SIG-M5 treated with dmso at 0.1 percent for 504 hours (cell line): ENCODE results near the gene TNNT2.
A peak's percentile ranks its signal among the peaks of the same experiment; 100 is the strongest.

ENCODE experiments used
- DNase-seq: peaks from one replicate; lab custom pipeline; 2025; ENCODE audit not compliant: unreplicated experiment; lab: John Stamatoyannopoulos, UW

The TNNT2 gene

DNA sequence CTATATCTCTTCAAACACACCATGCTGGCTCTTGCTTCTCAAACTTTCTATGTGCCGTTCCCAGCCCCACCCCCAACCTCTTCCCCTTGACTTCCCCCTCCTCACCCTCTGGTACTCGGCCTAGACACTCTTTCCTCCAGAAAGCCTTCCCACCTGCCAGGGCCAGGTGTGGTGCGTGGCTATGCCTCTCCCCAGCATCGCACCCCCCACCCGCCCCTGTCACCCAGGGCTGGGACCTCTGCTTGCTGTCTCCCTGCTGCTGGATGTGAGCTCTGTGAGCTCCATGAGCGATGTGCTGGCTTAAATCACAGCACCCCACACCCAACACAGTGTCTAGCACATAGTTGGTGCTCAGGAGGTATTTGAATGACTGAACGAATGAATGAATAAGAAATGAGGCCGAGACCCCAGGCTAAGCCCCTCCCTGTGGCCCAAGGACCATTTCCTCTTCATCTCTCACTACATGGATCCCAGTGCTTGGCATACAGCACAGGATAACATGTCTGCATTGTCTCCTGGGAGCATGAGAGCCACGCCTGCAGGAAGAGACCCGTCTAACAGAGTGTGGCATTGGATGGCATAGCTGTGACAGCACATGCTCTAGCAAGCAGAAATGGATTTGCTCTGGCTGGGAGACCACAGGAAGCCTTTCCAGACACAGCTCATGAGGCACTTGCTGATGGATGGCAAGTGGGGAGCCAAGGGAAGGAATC, 19.7 kb downstream of the TNNT2 start:
- no peak for DNase-seq

DNA sequence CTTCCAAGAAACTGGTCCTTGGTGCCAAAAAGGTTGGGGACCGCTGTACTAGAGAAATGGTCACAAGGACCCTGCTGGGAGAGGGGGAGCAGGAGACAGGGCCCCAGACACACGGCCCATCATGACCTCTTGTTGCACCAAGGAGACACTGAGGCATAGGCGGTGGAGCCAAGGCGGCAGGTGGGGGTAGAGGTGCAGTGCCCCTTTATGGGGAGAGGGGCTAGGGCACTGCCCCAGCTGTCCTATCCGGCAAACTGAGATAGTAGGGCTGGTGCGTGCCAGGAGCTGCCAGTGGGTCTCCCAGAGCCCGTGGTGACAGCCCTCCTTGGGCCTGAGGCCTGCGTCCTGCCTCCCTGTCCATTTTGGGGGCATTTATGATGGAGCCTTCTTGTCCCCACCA, 20.3 kb downstream of the TNNT2 start:
- DNase-seq: no peak

DNA sequence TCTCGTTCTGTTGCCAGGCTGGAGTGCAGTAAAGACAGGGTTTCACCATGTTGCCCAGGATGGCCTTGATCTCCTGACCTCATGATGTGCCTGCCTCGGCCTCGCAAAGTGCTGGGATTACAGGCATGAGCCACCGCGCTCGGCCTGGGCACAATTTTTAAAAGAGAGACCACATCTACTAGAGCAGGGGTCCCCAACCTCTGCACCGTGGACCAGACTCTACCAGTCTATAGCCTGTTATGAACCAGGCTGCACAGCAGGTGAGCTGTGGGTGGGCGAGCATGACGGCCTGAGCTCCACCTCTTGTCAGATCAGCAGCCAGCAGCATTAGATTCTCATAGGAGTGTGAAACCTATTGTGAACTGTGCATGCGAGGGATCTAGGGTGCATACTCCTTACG, 20.8 kb downstream of the TNNT2 start:
- no peak for DNase-seq

DNA sequence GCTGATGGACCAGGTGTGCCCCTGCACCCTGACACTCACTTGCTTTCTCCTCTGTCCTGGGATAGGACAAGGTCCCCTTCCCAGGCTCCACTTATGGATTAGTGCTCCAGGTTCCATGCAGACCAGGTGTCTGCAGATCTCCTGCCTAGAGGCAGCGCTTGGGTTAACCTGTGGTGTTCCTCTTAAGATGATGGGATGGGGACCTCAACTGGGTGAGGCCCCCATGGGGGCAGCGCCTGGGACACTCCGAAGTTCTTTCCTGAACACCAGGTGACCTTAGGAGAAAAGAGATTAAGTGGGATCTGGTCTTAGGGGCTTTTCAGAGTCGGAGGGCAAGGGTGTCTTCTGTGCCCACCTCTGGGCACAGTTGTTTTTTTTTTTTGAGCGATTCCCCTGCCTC, 21.2 kb downstream of the TNNT2 start:
- DNase-seq: no peak

DNA sequence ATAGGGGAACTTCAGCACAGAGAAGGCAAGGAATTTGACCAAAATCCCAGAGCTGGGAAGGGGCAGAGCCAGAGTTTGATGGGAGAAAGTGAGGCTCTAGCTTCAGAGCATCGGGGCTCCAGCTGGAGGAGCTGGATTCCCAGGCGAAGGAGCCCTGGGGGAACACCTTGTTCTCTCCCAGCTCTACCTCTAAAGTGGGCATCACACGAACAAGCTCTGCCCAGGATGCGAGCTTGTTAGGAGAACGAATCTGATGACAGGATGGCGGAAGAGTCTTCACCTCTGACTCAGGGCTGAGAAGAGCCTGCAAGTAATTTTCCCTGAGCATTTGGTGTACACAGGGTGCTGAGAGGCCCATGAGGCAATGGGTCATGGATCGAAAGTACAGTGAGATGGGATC, 22.0 kb downstream of the TNNT2 start:
- no peak for DNase-seq

DNA sequence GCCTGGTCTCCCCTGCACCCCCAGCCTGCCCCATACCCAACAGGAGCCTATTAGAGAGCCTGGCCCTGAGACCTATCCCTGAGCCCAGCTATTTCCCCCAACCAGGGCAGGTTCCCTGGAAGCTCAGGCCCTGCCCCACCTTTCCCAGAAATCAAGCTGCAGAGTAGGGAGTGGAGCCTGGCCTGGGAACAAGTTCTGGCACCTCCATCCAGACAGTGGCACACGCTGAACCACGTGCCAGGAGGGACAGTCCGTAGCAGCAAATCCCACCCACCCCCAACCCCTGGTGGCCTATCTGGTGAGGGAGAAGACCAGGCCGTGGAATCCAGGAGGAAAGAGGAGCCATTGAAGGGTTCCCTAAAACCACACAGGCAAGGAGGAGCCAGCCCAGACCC, 22.6 kb downstream of the TNNT2 start:
- no peak for DNase-seq

DNA sequence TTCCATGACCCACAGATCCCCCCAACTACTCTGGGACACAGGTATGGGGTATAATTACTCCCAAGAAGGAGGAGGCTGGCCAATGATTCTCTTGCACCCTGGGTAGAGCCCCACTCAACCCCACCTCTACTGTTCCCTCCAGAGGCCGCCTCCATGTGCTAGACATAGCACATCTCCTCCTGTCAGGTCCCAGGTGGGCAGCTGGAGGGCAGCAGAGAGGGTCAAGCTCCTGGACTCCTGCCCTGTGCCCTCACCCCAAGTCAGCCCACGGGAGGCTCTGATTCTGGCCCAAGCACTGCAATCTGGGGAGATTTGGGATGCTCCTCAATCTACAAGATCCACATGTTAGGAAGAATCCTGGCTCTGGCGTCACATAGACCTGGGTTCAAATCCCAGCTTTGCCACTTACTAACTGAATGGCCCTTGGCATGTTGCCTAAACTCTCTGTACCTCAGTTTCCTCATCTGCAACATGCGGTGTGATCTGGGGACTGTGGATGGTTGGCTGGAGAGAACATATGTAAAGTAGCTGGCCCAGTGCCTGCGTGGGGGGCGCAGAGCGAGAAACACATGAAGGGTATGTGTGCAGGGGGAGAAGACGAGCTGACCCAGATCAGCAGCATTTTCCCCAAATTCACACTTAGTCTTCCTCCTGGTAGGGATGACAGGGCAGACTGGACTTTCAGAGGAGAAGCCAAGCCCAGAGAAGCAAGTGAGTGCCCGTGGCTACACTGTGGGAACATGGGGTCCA, 23.2 kb downstream of the TNNT2 start:
- no peak for DNase-seq

DNA sequence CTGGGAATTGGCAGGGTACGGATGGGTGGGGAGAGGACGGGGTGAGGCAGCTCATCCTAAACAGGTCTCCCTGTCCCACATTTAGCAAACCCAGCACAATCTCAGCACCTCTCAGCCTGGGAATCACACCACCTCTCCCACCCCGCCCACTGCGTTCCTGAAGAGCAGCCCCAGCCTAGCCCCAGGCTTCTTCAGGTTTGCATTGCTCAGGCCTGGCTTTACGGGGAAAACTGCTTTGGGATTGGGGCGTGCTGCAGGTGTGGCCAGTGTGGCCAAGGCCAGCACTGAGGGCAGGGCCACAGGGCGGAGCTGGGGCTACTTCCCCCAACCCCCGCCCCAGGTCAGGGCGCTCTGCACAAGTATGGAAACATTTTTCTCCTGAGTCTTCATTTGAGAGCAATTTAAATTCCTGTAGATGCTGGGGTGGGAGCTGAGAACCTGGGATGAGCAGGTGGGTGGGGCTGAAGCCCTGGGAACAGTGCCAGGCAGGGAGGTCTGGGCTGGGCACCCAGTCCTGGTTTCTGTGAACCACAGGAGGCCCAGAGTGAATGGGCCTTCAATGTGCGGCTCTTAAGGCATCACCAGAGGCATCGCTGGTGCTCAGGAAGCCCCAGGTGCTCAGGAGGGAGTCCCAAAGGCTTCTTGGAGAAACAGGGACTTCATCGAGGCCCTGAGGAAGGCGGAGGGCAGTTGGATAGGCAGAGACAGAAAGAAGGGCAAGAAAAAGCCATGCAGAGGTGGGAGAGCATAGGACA, 24.1 kb downstream of the TNNT2 start:
- no peak for DNase-seq

DNA sequence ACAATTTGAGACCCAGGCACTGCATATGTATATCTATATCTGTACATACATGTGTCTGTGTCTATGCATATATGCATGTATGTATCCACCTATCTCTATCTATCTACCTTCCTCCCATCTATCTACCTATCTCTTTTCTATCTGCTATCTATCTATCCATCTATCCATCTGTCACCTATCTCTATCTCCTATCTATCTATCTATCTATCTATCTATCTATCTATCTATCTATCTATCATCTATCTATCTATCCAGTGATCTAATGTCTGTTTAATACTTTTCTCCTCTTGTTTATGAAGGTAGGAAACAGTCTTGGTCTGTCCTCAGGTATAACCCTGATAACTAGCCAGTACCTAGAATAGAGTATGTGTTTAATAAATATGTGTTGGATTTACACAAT, 25.9 kb downstream of the TNNT2 start:
- no peak for DNase-seq

DNA sequence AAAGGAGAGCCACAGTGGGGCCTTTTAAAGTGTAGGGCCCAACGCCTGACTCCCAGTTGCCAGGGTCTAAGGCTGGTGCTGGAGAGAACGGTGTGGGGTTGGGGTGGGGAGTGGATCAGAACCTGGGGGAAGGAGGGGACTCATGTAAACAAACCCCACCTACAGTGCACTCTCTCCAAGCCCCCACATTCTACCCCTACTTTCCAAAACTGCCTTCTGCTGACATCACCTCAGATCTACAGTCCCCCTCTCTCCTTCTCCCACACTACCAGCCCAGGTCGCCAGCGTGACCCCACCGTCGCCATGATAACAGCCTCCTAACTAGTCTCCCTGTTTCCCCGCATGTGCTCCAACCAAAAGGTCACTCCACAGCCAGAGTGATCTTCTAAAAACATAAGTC, 26.6 kb downstream of the TNNT2 start:
- DNase-seq: no peak

DNA sequence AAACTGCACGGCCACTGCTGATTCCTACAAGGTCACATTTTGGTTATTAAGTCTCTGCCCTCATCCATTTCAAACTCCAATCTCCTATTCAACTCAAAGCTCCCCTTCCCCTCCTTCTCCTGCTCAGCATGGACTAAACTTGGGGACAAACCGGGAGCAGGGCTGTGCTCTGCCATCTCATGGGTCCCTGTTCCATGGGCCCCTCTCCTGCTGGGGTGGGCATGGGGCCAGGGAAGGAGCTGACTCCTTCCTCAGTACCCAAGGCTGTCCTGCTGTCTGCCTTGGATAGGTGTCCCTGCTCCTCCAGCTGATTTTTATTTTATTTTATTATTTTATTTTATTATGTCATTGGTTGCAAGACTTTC, 27.1 kb downstream of the TNNT2 start:
- DNase-seq: no peak

DNA sequence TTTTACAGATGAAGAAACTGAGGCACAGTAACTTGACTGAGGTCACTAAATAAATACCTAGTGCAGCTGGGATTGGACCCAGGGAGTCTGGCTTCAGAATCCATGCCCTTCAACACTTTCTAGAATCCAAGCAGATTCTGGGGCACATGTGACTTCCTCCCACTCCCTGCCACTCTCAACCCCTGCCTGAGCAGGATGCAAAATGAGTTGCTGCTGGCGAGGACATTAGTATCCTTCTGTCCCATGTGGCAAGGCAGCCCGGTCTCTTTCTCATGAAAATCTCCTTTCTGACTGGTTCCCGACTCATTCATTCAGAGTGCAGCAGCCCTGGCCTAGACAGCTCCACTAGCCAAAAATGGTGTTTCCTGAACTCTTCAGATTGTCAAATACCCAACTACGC, 28.4 kb downstream of the TNNT2 start:
- no peak for DNase-seq

DNA sequence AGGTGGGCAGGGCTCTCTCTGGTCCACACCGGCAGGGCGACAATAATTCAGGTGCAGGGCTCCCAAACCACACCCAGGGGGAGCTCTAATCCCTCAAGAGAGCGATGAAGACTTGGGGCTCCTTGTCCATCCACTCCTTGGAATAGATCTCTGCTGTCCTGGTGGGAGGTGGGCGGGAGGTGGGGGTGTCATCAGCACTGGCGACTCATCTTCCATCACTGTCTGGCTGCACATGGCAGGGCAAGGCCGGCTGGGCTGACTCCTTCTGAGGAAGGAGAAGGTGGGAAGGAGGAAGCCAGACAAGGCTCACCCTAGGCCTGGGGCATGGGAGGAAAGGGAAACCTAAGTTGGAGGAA, 29.3 kb downstream of the TNNT2 start:
- peak; percentile 64 for DNase-seq

DNA sequence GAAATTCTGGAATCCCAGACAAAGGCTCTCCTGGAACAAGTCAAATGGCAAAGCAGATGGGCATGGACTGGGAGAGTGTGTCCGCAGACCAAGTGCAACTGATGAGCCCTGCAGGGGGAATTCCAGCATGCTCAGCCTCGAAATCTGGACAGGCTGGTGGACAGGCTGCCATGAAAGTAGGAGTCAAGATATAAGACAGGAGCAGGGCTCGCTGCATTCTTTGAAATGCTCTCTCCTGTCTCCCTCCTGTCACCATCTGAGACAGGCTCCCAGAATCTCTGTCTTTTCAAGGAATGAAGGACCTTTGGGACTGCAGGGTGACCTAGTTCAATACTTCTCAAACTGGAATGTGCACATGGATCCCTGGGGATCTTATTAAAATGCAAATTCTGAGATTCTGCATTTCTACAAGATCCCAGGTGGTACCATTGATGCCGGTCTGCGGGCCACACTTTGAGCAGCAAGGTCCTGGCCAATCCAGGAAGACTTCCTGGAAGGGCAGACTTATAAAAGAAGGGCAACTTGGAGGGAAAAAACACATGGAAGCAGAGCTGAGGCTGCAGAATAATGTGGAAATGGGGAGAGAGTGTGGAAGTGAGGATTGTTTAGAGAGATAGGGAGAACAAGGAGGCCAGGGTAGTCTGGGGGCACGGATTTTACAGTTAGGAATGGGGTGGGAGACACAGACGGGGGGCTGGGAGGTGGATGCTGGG, 29.8 kb downstream of the TNNT2 start:
- DNase-seq: no peak

DNA sequence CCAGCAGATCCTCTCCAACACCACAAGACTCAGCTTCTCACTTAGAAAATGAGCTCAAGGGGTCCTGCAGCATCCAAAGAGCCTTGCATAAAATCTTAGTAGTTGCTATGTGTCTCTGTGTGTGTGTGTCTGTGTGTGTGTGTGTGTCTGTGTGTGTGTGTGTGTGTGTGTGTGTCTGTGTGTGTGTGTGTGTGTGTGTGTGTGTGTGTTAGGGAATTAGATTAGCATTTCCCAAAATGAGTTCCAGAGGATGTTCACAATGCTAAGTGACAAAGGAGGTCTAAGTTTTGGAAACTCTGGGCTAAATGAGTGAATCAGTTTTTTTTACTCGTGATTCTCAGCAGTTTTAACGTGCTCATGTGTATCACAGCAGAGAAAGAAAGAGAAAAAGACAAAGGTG, 30.5 kb downstream of the TNNT2 start:
- no peak for DNase-seq

DNA sequence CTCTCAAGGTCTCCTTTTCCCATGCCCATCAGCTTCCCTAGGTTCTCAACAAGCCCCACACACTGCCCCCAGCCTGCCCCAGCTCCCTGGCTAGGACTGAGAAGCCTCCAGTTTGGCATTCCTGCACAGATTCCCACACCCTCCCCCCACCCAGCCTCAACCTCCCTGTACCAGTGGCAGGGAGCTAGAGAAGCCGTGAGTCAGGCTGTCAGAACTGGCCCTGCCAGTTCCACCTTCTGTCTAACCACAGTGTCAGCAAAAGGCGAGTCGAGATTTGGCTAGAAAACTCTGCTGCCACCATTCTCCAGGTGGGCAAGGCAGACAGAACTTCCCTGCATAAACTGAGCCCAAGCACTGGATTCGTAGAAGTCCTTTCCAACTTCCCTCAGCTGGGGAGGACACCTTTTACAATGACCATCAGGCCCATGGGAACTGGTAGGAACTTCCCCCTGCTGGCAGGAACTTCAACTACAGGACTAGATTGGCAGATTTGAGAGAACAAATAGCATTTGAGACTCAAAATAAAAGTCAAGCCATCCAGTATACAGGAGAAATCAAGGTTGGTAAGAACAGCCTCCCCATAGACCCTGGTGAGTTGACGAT, 31.0 kb downstream of the TNNT2 start:
- DNase-seq: peak; percentile 59

DNA sequence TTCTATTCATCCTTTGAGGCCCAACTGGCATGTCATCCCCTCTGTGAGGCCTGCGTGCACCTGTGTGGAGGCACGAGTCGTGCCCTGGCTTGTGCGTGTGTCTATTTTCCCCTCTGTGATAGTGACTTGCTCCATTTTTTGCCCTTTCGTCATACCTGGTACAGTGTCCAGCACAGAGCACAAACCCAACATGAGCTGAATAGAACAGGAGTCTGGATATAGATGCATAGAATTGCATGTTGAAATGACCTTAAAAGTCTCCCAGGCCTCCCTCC, 32.5 kb downstream of the TNNT2 start:
- no peak for DNase-seq

DNA sequence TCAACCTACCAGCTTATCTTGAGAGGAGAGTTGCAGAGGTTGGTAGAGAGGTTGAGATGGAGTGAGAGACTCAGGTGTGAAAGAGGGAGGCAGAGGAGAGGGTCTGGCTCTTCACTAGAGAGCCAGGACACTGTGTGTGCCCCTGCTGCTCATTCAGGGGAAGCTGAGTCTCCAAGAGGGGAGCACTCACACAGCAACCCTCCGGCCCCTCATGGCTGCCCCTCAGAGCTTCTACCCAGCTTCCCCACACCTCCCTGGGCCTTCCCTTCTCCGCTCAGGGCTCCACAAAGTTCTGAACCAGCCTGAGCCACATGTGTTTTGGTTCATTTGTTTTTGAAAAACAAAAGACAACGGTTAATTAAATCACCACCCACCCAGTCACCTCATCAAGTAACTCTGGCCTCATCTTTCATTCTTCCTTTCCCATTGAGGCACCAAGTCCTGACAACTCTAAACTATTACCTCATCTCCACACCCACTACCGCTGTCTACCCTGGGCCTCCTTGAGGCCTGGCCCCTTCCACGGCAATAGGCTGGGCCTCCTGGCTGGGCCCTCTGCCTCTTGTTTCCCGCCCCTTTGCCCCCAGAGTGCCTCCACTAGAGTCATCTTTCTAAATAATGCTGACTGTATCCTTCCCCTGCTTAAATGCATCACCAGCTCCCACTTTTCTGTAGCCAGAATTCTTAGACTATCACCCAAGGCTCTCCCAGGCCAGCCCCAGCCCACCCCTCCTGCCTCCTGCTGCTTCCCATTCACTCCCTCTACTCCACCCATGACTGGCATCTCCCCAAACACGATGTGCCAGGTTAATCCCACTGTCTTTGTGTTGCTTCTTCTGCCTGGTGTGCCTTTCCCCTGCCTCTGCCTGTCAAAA, 33.0 kb downstream of the TNNT2 start:
- DNase-seq: no peak

DNA sequence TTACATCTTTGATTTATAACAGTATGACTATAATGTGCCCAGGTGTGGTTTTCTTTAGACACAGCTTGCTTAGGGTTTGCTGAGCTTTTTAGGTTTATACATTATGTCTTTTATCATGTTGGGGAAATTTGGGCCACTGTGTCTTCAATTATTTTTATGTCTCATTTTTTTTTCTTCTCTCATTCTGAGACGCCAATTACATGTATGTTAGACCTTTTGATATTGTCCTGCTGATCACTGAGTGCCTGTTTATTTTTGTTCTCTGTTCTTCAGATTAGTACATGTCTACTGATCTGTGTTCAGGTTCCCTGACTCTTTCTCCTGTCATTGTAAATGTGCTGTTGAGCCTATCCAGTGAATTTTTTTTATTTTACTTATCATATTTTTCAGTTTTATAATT, 36.1 kb downstream of the TNNT2 start:
- DNase-seq: no peak

DNA sequence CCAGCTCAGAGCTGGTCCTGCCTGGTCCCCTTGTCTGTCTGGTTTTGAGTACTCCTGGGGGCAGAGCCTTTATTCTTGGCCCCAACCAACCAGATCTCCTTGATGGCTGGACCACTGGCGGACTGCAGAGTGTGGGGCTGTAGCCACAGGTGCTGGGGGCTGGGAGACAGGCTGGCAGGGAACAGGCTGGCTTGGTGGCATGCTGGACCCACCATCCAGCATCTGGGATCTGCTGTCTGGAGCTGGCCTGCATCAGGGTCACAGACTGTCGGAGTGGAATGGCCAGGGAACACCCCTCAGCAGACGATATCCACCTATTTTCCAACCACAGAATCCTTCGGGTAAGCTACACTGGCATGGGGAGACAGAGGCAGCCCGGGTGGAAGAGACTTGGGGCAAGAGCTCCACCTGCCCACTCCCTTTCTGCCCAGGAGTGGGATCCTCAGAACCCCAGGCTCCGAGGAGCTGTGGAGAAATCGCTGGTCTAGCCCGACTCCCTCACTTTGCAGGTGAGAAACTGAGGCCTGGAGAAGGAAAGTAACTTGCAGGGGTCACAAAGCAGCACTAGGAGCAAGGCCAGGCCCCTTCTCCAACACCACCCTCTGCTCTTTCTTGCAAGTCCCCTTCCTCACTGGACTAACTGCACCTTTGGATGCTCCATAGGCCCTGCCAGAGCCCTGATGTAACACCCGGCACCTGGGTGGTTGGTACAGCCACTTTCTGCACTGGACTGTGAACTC, 40.6 kb downstream of the TNNT2 start:
- DNase-seq: no peak
